ENCODE results near the gene AQP3. TPM values are rescaled to one million over a fixed set of nuclear protein-coding genes. Genes with fewer than 3 reads are reported as not detected.
"Not testable (repeated sequence)": the region's sequence is repeated elsewhere in the genome, so short reads cannot be mapped to it uniquely, and the experiment has no call there.

The AQP3 gene
- total RNA-seq, 2 experiments from 2014 or later: 2.8 to 10.4 TPM

DNA sequence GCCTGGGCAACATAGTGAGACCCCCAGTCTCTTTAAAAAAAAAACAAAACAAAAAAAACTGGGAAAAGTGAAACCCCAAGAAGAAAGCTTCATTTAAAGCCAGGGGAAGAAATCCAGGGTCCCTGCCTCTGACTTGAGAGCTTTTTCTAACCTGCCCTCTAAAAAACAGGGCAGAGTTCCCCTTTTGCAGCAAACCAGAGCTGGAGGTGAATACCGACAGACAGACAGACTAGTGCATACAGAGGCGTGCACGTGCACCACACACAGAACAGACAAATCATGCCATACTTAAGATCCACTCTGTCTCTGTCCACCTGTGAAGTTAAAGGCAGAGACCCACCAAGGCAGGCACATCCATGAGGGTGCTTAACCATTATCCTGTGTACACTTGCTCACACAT, 11.7 kb upstream of the AQP3 start:
- Mint-ChIP-seq H3K4me3 (no peak overlapping the region), H3K9me3 (ENCODE audit: low read depth) (no peaks in the 10 kb centered on the region), H3K27ac (peak overlapping the region; percentile 10), H3K27me3 (no peaks in the 10 kb centered on the region), H3K36me3 (peaks cover 5% of the 10 kb centered on the region), H3K4me1 (peaks cover 40% of the 10 kb centered on the region)
- DNase-seq: no peak
- CTCF ChIA-PET: interaction anchor here (1.1 to 18.1 kb wide), 5 partner anchors 9 to 55 kb away, joined by 4 to 233 read pairs (median 13); partner anchors contain the start of genes AQP3 and NOL6
- ATAC-seq: no peak

GRCh38 chr9:33458444-33458843, 11.1 kb upstream of the AQP3 start:
- CTCF ChIA-PET: interaction anchor here (1.1 to 18.1 kb wide), 6 partner anchors 8 to 55 kb away, joined by 4 to 233 read pairs (median 12); partner anchors contain the start of genes AQP3 and NOL6
- peaks cover 4% of the 10 kb centered on the region for H3K36me3 Mint-ChIP-seq
- no peaks in the 10 kb centered on the region for H3K9me3 Mint-ChIP-seq (ENCODE audit: low read depth)
- H3K4me1 Mint-ChIP-seq: peaks cover 46% of the 10 kb centered on the region
- peak overlapping the region; percentile 79 for H3K27ac Mint-ChIP-seq
- no peak overlapping the region for H3K4me3 Mint-ChIP-seq
- peak; percentile 74 for ATAC-seq
- H3K27me3 Mint-ChIP-seq: no peaks in the 10 kb centered on the region
- DNase-seq: peak; percentile 70

DNA sequence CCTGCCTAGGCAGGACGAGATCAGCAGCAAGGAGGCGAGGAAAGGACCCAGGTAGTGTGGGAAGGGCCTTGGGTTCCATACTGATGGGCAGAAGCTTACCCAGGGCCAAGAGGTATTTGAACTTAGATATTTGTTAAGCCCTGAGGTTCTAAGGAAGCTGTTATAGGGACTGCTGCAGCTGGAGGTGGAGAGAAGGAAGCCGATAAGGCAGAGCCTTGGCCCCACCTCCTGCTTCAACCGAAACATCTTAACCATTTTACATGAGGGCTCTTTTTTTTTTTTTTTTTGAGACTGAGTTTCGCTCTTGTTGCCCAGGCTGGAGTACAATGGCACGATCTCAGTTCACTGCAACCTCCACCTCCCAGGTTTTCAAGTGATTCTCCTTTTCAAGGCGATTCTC, 8.6 kb upstream of the AQP3 start:
- H3K27ac Mint-ChIP-seq: peak overlapping the region; percentile 2

GRCh38 chr9:33455456-33455855, 8.1 kb upstream of the AQP3 start:
- H3K4me3 Mint-ChIP-seq: not testable (repeated sequence)

More for the DNA sequence above, 8.6 kb upstream of the AQP3 start:
- no peaks in the 10 kb centered on the region for H3K9me3 Mint-ChIP-seq (ENCODE audit: low read depth)
- no peak overlapping the region for H3K4me3 Mint-ChIP-seq
- CTCF ChIA-PET: interaction anchor here (1.3 to 1.7 kb wide), 3 partner anchors 9 to 11 kb away, joined by 3 to 6 read pairs (median 5); partner anchors contain the start of gene AQP3
- H3K36me3 Mint-ChIP-seq: no peaks in the 10 kb centered on the region
- no peak for ATAC-seq
- peaks cover 61% of the 10 kb centered on the region for H3K4me1 Mint-ChIP-seq
- H3K27me3 Mint-ChIP-seq: no peaks in the 10 kb centered on the region
- no peak for DNase-seq

GRCh38 chr9:33454661-33455026, 7.3 kb upstream of the AQP3 start:
- H3K27ac Mint-ChIP-seq: peak overlapping the region; percentile 76
- H3K4me1 Mint-ChIP-seq: peaks cover 61% of the 10 kb centered on the region
- CTCF ChIA-PET: interaction anchor here (0.6 to 8.7 kb wide), 3 partner anchors 11 to 165 kb away, joined by 3 to 233 read pairs (median 135); partner anchors contain the start of genes NFX1 and NOL6
- not testable (repeated sequence) for DNase-seq; H3K27me3 Mint-ChIP-seq; H3K36me3 Mint-ChIP-seq; ATAC-seq; H3K9me3 Mint-ChIP-seq (ENCODE audit: low read depth); H3K4me3 Mint-ChIP-seq

More at GRCh38 chr9:33455456-33455855, 8.1 kb upstream of the AQP3 start:
- ATAC-seq; H3K27me3 Mint-ChIP-seq; H3K36me3 Mint-ChIP-seq; DNase-seq; H3K9me3 Mint-ChIP-seq (ENCODE audit: low read depth): not testable (repeated sequence)
- H3K4me1 Mint-ChIP-seq: peaks cover 61% of the 10 kb centered on the region
- CTCF ChIA-PET: interaction anchor here (1.5 to 1.7 kb wide), 2 partner anchors 8 to 11 kb away, joined by 5 to 6 read pairs; partner anchors contain the start of gene AQP3
- peak overlapping the region; percentile 2 for H3K27ac Mint-ChIP-seq

- CTCF ChIA-PET: interaction anchor here (0.6 to 8.7 kb wide), 9 partner anchors 11 to 167 kb away, joined by 3 to 233 read pairs (median 9); partner anchors contain the start of genes NFX1 and NOL6
- DNase-seq (no peak), ATAC-seq (no peak)
- H3K27ac Mint-ChIP-seq: peak overlapping the region; percentile 76
- no peaks in the 10 kb centered on the region for H3K27me3 Mint-ChIP-seq
- H3K4me3 Mint-ChIP-seq: no peak overlapping the region
- H3K36me3 Mint-ChIP-seq: no peaks in the 10 kb centered on the region
- H3K9me3 Mint-ChIP-seq (ENCODE audit: low read depth): no peaks in the 10 kb centered on the region
- peaks cover 56% of the 10 kb centered on the region for H3K4me1 Mint-ChIP-seq
Measured at GRCh38 chr9:33453999-33454660, 6.7 kb upstream of the AQP3 start.

- ATAC-seq: peak; percentile 5
- H3K4me3 Mint-ChIP-seq: no peak overlapping the region
Measured at GRCh38 chr9:33453286-33453860, 6.0 kb upstream of the AQP3 start.

DNA sequence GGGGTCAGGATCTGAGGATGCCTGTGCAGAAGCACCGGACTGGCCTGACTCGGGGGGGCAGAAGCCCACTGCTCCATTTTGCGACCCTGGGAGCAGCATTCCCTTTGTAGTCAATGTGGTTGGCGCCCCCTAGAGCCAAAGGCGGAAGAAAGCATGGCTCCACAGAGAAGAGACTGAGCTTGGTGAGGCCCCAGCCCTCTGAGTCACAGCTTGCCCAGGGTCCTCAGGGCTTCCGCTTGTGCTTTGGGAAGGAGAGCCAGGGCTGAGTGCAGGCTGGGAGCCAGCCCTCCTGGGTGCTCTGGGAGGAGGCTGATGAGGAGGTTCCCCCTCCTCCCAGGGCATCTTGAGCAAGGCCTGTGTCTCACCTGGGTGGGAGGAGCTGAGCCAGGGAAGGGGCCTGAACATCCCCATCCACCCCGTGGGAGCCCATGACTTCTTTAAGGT, 5.5 kb upstream of the AQP3 start:
- Mint-ChIP-seq H3K9me3 (ENCODE audit: low read depth) (no peaks in the 10 kb centered on the region), H3K4me1 (peaks cover 54% of the 10 kb centered on the region), H3K4me3 (no peak overlapping the region), H3K27me3 (no peaks in the 10 kb centered on the region), H3K27ac (peak overlapping the region; percentile 76), H3K36me3 (no peaks in the 10 kb centered on the region)
- DNase-seq (peak; percentile 74), ATAC-seq (peak; percentile 84)
- CTCF ChIA-PET: interaction anchor here (0.7 to 8.7 kb wide), 21 partner anchors 9 to 197 kb away, joined by 3 to 233 read pairs (median 4); partner anchors contain the start of genes NFX1 and NOL6

More at GRCh38 chr9:33453286-33453860, 6.0 kb upstream of the AQP3 start:
- DNase-seq: no peak
- H3K27ac Mint-ChIP-seq: peak overlapping the region; percentile 76
- H3K4me1 Mint-ChIP-seq: peaks cover 53% of the 10 kb centered on the region
- H3K9me3 Mint-ChIP-seq (ENCODE audit: low read depth): no peaks in the 10 kb centered on the region
- no peaks in the 10 kb centered on the region for H3K27me3 Mint-ChIP-seq
- no peaks in the 10 kb centered on the region for H3K36me3 Mint-ChIP-seq
- CTCF ChIA-PET: interaction anchor here (0.7 to 8.7 kb wide), 19 partner anchors 10 to 196 kb away, joined by 3 to 233 read pairs (median 5); partner anchors contain the start of gene NOL6

- no peaks in the 10 kb centered on the region for H3K9me3 Mint-ChIP-seq (ENCODE audit: low read depth)
- H3K4me1 Mint-ChIP-seq: peaks cover 56% of the 10 kb centered on the region
- no peaks in the 10 kb centered on the region for H3K27me3 Mint-ChIP-seq
- no peak overlapping the region for H3K27ac Mint-ChIP-seq
- no peak overlapping the region for H3K4me3 Mint-ChIP-seq
- CTCF ChIA-PET: interaction anchor here (0.8 to 8.7 kb wide), 4 partner anchors 10 to 37 kb away, joined by 3 to 233 read pairs (median 70); partner anchors contain the start of gene NOL6
- DNase-seq (no peak), ATAC-seq (no peak)
- H3K36me3 Mint-ChIP-seq: no peaks in the 10 kb centered on the region
Measured at GRCh38 chr9:33450621-33451146, 3.3 kb upstream of the AQP3 start.

GRCh38 chr9:33449715-33450114, 2.3 kb upstream of the AQP3 start:
- H3K9me3 Mint-ChIP-seq (ENCODE audit: low read depth): no peaks in the 10 kb centered on the region

DNA sequence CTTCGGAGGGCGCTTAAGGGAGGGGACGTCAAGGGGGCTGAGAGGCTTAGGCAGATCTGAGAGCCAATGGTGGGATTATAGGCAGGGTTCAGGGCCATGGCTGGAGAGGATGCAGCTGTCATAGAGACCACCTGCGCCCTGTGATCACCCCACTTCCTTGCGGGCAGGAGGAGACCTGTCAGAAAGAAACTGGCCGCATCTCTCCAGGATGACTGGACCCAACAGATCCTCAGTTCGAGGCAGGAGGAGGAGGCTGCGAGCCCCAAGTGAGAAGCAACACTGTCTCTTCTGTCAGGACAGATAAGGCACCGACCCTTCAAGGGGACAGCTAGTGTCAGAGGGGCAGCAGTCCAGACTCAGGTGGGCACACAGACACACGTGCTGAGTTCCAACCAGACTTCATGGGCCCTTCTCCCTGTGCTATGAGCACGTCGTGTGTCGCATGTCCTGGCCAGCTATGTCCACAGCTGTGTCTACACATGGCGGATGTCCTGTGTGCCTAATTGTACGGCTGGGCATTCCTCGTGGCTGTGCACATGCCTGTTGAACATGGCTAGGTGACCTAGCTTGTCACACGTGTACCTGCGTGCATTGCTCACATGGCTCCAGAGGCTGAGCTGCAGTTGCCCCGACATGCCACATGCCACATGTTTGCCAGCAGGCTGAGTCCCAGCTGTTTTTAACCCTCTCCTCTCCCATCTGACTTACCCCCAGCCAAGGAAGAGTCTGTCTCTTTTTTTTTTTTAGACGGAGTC, 583 bp upstream of the AQP3 start:
- Mint-ChIP-seq H3K4me1 (peaks cover 46% of the 10 kb centered on the region), H3K27ac (peak overlapping the region; percentile 87), H3K27me3 (no peaks in the 10 kb centered on the region), H3K9me3 (ENCODE audit: low read depth) (no peaks in the 10 kb centered on the region), H3K36me3 (no peaks in the 10 kb centered on the region), H3K4me3 (peak overlapping the region; percentile 71)
- CTCF ChIA-PET: interaction anchor here (0.9 to 8.7 kb wide), 10 partner anchors 16 to 76 kb away, joined by 3 to 233 read pairs (median 4); partner anchors contain the start of gene NOL6
- DNase-seq (peak; percentile 69), ATAC-seq (no peak)

More at GRCh38 chr9:33449715-33450114, 2.3 kb upstream of the AQP3 start:
- Mint-ChIP-seq H3K27ac (no peak overlapping the region), H3K27me3 (no peaks in the 10 kb centered on the region), H3K4me1 (peaks cover 59% of the 10 kb centered on the region), H3K4me3 (no peak overlapping the region), H3K36me3 (no peaks in the 10 kb centered on the region)
- no peak for DNase-seq
- ATAC-seq: no peak
- CTCF ChIA-PET: interaction anchor here (0.8 to 8.7 kb wide), 6 partner anchors 16 to 76 kb away, joined by 3 to 233 read pairs (median 3); partner anchors contain the start of gene NOL6

DNA sequence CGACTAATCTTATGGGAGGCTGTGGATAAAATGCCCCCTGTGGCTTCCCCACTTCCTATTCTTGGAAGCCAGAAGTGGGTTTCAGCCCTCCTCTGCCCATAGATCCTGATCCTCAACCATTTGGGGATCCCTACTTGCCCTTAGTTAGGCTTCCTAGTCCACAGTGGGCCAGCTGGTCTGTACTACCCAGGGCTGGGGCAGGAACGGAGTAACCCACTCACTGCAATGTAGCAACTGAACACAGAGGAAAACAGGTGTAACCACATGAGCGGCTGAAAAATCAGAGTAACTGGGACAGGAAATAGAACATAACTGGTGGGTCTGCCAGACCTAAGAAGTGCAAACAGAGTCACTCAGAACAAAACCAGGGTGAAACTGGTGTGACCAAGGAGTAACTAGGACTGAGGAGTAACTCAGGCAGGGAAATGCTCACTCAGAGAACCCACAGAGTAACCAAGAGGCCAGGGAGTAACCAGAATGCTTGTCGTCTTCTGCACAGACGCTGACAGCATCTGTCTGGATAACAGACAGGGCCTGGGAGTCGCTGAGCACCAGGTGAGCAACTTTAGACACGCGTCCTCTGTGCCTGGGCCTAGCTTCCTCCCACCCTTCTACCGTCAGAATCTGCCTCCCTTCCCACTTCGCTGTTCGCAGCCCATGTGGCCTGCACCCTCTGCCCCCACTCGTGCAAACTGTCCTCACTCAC, 1.0 kb downstream of the AQP3 start:
- ATAC-seq: peak; percentile 77
- Mint-ChIP-seq H3K4me1 (peaks cover 36% of the 10 kb centered on the region), H3K36me3 (no peaks in the 10 kb centered on the region), H3K27me3 (no peaks in the 10 kb centered on the region), H3K4me3 (peak overlapping the region; percentile 78), H3K9me3 (ENCODE audit: low read depth) (no peaks in the 10 kb centered on the region), H3K27ac (peak overlapping the region; percentile 88)
- DNase-seq: peak; percentile 87
- CTCF ChIA-PET: interaction anchor here (0.9 to 8.7 kb wide), 7 partner anchors 9 to 74 kb away, joined by 3 to 233 read pairs (median 5); partner anchors contain the start of gene NOL6

Measured in activated CD8-positive, alpha-beta memory T cell treated with anti-CD3 and anti-CD28 coated beads, Interleukin-2, amount 10 ng/mL, durations not matched to agents 7 days and 5 days (primary cell).